ENCODE results near the gene ABHD2.

Gene ABHD2

DNA sequence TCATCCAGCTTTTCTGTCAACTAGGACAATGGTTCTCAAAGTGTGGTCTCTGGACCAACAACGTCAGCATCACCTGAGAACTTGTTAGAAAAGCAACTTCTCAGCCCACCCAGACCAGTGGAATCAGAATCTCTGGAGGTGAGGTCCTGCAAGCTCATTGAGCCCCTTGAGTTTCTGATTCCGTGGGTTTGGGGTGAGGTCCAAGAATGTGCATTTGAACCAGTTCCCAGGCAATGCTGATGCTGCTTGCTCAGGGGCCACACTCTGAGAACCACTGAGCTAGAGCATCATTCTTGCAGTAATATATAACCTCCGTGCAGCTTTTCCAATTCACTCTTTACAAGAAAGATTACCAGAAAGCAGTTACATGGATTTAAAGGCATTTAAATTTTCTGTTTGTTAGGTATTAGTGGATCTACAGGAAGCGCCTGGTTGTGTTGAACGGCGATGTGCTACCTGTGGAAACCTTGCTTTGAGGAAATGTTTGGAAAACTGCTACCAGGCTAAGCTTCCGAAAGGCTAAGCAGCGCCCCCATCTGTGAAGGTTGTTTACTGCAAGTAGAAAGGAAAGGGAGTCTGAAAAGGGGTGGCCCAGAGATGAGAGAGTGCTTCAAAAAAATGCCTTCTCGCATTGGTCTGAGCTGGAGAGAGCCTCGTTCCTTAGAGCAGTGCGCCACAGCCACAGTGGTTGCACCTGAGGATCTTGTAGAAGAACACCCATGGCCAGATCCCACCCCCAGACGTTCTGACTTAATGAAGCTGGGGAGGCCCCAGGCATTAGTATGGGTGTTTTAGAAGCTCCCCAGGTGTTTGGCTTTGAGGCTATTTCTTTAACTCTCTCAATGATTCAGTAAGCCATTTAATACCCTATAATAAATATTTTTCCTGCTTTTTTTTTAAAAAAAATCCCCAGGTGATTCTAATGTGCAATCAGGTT is 83.1 kb downstream of the ABHD2 start:
- peak; percentile 34 for DNase-seq

GRCh38 chr15:89172921-89173320 is 84.7 kb downstream of the ABHD2 start:
- DNase-seq = no peak

- no peak for DNase-seq
These were observed 86.2 kb downstream of the ABHD2 start for GRCh38 chr15:89174476-89174875.

DNA sequence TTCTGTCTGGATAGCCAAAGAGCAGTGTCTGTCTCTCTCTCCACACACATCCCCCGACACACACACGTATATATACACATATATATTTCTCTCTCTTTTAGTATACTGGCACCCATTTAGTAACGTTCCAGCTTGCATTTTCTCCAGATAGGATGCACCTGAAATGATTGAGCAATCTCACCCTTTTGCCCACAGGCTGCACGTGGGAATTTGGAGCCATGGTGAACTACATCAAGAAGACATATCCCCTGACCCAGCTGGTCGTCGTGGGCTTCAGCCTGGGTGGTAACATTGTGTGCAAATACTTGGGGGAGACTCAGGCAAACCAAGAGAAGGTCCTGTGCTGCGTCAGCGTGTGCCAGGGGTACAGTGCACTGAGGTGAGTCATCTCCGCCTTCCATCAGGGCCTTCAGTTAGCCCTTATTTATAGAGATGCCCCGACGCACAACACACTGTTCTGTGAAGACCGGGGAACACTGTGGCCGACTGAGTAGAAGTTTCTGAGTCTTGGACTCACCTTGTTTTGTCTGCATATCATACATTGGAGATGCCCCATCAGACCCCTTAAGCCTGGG is 87.4 kb downstream of the ABHD2 start:
- no peak for DNase-seq

GRCh38 chr15:89177116-89177515 is 88.9 kb downstream of the ABHD2 start:
- DNase-seq = no peak

- peak; percentile 75 for DNase-seq
These were observed 89.5 kb downstream of the ABHD2 start for GRCh38 chr15:89177633-89178306.

- DNase-seq = no peak
These were observed 90.2 kb downstream of the ABHD2 start for GRCh38 chr15:89178307-89178977.

DNA sequence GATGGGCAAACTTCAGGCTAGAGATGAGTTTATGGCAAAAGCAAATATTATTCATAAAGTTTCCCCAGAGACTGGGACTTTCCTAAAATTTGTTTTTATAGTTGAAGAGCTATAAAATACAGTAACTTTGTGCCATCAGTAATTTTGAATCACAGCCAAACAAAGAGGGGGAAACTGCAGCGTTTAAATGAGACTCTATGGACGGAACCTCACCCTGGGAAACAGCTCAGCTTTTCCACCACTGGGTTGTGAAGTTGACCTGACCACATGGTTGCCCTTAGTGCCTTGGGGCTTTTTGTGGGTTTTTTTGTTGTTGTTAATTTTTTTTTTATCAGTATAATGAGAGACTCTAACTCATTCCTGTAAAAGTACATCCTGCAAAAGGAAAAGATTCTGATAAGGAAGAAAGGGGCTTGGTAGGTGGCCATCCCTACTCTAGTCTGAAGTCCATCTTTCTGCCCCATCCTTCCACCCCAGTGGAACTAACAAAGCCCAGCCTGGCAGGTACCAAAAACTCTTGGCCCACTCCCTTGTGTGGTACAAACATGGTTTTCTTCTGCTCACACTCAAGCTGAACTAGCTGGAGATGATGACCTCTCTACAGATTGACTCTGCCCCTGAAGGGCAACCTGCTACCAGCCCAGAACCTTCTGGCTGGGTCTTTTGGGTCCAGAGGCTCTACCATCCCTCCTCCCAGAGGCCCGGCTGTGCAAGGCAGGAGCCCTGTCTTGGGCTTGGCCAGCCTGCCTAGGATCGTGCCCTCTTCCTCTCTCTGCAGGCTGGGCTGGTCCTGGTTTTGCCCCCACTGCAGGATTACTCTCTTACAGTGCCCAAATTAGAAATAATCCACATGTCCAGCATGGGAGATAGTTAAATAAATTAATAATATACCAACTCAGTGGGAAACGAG is 92.0 kb downstream of the ABHD2 start:
- no peak for DNase-seq

- DNase-seq = no peak
These were observed 96.1 kb downstream of the ABHD2 start for GRCh38 chr15:89184357-89184756.

DNA sequence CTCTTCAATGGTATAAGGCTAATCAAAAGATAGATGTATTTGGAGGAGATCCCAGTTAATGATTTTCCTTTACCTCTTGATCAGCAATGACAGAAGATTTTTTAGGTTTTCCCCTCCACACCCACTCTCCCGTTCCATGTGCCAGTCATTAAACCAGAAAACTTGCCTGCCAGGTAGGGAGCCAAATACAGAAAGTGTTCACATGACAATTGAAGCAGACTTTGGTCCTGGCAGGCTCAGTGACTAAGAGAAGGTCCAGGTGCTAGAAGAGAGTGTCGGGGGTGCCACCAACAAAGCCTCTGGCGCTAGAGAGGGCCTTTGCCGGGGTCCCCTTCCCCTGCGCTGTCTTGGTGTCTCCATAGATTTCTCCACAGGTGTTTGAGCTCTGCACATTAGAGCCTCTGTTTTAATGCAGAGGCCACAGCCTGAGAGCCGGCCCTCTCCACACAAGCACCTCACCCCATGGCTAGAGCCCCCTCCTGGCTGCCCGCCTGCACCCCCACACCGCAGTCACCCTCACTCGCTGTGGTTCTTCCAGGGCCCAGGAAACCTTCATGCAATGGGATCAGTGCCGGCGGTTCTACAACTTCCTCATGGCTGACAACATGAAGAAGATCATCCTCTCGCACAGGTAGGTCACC is 96.8 kb downstream of the ABHD2 start:
- DNase-seq = no peak

DNA sequence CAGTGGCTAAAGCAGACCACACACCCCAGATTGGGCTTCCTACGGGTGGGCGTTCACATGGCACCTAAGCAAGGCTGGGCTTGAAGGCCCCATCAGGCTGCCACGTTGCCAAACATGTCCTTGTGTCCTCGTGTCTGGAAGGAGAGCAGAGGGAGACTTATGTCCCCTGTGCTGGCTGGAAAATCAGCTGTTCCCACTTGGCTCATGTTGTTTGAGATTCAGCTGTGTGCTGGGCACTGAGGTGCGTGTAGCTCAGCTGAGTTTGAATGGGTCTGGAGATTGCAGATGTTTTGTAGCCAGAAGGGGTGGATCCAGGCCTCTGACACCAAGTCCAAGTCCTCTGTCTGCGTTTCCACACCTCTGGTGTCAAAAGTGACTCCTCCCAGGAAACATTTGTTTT is 98.5 kb downstream of the ABHD2 start:
- DNase-seq = no peak

DNA sequence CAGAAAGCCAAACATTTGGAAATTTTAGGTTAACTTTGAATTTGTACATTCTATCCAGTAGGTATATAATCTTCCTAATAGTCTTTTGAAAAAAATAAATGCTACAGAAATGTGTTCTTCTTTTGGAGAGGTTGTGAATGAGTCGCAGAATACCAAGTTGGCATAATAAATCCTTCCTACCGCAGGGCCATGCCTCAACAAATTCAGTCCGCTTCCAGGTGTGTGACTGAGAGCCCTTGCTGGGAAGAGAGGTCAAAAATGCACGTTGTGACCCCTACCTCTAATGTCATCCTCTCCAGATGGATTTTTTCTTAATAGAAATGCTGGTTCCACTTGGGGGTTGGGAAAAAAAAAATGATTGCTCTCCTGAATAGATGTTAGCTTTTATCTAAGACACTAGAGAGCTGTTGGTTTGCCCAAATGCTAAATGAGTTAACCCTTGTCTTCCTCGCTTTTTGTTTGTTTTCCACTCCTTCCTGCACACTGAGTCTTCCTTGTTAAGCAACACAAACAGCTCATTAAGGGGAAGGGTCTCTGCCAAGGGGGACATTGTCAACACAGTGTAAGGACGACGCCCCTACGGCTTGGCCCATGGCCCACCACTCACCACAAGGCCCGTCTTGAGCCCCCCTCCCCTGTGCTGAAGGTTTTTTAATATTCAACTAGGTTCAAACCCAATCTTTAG is 99.2 kb downstream of the ABHD2 start:
- no peak for DNase-seq

DNA sequence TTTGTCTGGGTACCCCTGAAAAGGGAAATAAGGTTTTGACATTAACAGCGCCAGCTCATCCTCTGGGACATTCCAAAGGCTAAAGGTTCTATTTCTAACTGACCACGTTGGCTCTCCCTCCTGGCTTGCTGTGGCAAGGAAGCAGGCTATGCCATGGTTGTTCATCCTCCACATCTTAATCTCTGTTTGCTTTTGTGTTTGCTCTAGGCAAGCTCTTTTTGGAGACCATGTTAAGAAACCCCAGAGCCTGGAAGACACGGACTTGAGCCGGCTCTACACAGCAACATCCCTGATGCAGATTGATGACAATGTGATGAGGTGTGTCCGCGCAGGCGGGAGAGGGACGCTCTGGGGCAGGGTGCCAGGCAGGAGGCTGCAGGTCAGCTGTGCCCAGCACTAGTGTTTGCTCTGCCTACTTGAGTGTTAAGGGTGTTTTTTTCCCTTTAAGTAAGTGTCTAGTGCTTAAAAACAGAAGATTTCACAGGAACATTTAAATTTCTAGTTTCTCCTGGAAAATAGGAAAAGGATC is 99.8 kb downstream of the ABHD2 start:
- no peak for DNase-seq

DNA sequence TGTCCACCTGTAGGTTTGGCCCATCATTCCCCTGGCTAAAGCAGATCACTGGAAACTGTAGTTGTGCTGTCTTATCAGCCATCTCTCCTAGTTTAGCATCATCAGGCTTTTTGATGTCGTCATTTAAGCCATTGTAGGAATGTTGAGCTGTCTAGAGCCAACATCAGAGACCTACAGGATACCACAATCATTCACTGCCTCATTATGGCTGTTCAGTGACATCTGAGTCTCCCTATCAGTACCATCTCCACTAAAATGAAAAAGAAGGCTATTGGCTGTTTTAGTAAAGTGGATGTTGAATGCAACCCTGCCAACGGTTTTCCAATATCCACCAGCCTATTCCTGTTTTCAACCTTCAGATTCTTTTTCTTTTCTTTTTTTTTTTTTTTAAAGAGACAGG is 103.9 kb downstream of the ABHD2 start:
- no peak for DNase-seq

DNA sequence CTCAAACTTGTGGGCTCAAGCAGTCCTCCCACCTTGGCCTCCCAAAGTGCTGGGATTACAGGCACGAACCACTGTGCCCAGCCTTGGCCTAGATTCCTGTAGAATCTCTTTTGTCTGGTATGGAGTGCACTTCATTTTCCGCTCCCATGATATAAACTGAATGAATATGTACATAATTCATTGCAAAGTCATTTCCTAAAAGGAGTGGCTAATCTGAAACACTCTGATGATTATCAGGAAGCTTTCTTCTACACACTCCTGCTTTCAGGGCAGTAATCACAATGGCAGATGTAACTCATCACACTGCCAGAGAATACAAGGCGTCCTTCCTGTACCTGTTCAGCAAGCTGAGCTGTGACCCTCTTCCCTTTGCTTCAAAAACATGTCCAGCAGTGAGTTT is 104.5 kb downstream of the ABHD2 start:
- DNase-seq = no peak

GRCh38 chr15:89194608-89195007 is 106.4 kb downstream of the ABHD2 start:
- DNase-seq = no peak

- no peak for DNase-seq
These were observed 107.6 kb downstream of the ABHD2 start for GRCh38 chr15:89195836-89196235.

- no peak for DNase-seq
These were observed 108.0 kb downstream of the ABHD2 start for GRCh38 chr15:89196241-89196640.

- DNase-seq = no peak
These were observed 108.7 kb downstream of the ABHD2 start for GRCh38 chr15:89196994-89197393.

DNA sequence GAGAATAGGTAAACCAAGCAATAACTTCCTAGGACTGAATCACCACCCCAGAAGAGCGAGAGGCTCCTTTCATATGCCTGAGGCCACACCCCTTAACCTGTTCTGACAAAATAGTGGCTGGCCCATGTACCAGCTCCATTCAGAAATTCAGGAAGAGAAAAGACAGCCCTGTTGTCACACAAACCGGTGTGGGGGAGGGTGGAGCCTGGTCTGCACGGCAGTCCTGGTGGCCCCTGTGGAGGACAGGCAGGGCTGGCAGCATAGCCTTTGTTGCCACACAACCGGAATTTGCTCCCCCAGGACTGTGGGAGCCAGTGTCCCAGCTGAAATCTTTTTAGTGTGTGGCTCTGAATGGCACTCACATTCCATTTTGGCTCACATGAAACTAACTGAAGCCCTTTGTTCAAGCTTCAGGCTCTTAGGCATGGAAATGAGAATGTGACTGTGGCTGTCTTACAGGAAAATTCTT is 109.3 kb downstream of the ABHD2 start:
- DNase-seq = peak; percentile 88

- no peak for DNase-seq
These were observed 109.9 kb downstream of the ABHD2 start for GRCh38 chr15:89198196-89198595.
